WI38 (cell line): Measurements from ENCODE around the gene LSM14A.

Experiments
- H3K4me3 ChIP-seq: 2 replicates; pipeline ENCODE4 v1.5.1; 2011; ENCODE audit warnings: low read depth, mild to moderate bottlenecking, control low read depth, low read length
- TF ChIP-seq, protein P1 (sequence below): IDR thresholded peaks from 2 replicates; pipeline ENCODE4 v1.5.1; 2012; ENCODE audit warnings: low read depth, mild to moderate bottlenecking, control low read depth, low read length

Gene LSM14A

DNA sequence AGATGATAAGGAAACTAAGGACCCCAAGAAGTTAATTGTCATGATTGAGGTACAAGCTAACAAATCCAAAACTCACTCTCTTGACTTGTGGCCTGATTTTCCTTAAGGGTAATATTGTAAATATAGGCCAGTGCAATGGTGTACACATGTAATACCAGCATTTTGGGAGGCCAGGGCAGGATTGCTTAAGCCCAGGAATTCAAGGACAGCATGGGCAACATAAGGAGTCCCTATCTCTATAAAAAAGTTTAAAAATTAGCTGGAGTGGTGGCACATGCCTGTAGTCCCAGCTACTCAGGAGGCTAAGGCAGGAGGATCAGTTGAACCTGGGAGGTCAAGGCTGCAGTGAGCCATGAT is 53.3 kb downstream of the LSM14A start:
- no peak overlapping the region for H3K4me3 ChIP-seq
- TF ChIP-seq, protein P1, sequence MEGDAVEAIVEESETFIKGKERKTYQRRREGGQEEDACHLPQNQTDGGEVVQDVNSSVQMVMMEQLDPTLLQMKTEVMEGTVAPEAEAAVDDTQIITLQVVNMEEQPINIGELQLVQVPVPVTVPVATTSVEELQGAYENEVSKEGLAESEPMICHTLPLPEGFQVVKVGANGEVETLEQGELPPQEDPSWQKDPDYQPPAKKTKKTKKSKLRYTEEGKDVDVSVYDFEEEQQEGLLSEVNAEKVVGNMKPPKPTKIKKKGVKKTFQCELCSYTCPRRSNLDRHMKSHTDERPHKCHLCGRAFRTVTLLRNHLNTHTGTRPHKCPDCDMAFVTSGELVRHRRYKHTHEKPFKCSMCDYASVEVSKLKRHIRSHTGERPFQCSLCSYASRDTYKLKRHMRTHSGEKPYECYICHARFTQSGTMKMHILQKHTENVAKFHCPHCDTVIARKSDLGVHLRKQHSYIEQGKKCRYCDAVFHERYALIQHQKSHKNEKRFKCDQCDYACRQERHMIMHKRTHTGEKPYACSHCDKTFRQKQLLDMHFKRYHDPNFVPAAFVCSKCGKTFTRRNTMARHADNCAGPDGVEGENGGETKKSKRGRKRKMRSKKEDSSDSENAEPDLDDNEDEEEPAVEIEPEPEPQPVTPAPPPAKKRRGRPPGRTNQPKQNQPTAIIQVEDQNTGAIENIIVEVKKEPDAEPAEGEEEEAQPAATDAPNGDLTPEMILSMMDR = no peak

DNA sequence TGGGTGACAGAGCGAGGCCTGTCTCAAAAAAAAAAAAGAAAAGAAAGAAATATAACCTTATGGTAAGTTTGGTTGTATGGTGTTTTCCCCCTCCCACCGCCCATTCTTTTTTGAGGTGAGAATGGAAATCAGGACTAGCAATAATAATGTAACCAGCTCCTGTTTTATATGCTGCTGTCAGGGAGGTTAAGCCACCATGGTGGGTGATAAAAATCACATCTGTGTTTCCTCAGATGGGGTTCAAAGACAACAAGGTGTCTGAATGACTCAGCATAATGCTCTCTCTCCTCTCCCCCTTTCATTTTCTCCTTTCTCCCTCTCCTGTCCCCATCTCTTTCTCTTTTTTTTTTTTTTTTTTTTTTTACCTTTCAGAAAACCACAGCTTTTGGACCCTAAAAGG is 53.7 kb downstream of the LSM14A start:
- no peak overlapping the region for H3K4me3 ChIP-seq

DNA sequence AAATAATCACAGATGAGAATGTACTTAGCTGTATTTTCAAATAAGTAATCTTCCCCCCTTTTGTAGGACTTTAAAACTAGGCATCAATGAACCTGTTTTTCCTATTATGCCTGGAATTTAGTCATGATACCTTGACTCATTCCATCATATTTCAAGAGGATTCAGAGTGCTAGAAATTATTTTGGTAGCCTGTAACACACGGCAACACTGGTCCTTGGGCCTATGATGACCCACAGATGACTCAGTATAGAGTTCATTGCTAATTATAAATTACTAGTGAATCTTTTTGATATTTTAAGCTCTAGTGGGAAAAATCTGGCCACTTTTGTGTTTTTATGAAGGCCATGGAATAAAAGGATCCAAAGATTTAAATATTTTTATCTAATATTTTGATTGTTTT is 56.0 kb downstream of the LSM14A start:
- TF ChIP-seq, protein P1 = no peak
- H3K4me3 ChIP-seq = no peak overlapping the region

More for the DNA sequence above, 53.7 kb downstream of the LSM14A start:
- TF ChIP-seq, protein P1 = no peak

DNA sequence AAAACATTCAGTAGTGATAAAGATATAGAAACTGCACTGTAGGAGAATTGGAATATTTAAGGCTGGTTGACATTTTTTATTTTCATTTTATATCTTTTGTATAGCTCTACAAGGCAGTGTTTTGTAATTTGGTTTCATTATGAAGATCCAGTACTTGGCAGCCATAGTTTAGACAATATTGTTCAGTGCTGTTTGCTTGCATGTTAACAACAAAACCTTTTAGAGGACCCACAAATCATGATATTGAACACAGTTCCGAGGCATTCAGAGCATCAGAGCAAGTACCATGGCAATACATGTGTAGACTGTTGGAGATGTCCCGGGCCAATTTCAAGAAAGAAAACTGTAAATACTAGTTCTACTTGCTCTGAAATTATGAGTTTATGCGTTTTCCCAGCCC is 56.5 kb downstream of the LSM14A start:
- TF ChIP-seq, protein P1 = no peak
- no peak overlapping the region for H3K4me3 ChIP-seq

DNA sequence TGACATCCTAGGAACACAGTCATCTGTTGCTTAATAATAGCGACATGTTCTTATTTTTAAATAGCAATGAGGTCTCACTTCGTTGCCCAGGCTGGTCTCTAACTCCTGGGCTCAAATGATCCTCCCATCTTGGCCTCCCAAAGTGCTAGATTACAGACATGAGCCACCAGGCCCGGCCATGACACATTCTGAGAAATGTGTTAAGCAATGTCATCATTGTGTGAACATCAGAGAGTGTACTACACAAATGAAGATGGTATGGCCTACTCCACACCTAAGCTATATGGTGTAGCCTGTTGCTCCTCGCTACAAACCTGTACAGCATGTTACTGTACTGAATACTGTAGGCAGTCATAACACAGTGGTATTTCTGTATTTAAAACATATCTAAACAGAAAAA is 57.4 kb downstream of the LSM14A start:
- TF ChIP-seq, protein P1 = no peak
- no peak overlapping the region for H3K4me3 ChIP-seq

DNA sequence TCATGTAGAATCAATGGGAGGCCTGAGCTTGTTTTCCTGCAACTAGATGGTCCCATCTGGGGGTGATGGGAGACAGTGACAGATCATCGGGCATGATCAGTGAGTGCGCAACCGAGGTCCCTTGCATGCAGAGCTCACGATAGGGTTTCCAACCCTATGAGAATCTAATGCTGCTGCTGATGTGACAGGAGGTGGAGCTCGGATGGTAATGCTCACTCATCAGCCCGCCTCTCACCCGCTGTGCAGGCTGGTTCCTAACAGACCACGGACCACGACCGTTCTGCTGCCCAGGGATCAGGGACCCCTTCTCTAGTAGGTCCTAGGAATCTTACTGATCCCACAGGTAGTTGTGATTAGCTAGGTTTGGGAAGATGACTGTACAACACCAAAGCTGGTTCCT is 58.5 kb downstream of the LSM14A start:
- no peak overlapping the region for H3K4me3 ChIP-seq
- TF ChIP-seq, protein P1 = no peak

DNA sequence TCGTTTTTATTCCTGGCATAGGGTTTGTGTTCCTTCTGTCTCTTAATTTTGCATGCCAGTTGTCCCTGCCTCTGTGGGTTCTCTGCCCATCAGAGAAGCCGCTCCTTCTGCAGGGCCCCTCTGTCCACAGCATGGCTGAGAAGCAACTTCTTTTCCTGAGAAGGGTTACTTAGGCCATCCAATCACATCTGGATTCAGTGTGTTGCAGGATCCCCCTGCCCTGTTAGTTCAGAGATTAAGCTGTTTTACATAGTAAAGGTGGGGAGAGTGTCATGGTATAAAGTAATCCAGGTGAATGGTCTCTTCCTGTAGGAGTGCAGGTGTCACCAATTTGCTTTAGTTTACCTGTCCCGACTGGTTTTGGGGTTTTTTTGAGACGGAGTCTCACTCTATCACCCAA is 59.1 kb downstream of the LSM14A start:
- H3K4me3 ChIP-seq = no peak overlapping the region
- TF ChIP-seq, protein P1 = no peak
